CD4-positive, alpha-beta T cell treated with Interleukin-17A for 1 hour (primary cell): ENCODE data around the gene INHBB.
"Not testable (repeated sequence)": the region's sequence is repeated elsewhere in the genome, so short reads cannot be mapped to it uniquely, and the experiment has no call there.

Experiments
- DNase-seq: peaks from one replicate; pipeline ENCODE4 v3.0.0-alpha.2; 2020

The INHBB gene

DNA sequence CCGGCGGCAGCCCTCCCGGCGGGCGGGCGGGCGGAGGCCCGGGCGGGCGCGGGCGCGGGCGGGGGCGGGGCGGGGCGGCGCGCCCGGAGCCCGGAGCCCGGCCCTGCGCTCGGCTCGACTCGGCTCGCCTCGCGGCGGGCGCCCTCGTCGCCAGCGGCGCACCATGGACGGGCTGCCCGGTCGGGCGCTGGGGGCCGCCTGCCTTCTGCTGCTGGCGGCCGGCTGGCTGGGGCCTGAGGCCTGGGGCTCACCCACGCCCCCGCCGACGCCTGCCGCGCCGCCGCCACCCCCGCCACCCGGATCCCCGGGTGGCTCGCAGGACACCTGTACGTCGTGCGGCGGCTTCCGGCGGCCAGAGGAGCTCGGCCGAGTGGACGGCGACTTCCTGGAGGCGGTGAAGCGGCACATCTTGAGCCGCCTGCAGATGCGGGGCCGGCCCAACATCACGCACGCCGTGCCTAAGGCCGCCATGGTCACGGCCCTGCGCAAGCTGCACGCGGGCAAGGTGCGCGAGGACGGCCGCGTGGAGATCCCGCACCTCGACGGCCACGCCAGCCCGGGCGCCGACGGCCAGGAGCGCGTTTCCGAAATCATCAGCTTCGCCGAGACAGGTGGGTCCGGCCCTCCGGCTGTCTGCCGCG lies at the start of gene INHBB:
Gene INHBB, plus strand, starts transcription at position 111 of the 641 bp plus-strand sequence. Its CDS starts 53 bp downstream, at position 164.
- no peak for DNase-seq

DNA sequence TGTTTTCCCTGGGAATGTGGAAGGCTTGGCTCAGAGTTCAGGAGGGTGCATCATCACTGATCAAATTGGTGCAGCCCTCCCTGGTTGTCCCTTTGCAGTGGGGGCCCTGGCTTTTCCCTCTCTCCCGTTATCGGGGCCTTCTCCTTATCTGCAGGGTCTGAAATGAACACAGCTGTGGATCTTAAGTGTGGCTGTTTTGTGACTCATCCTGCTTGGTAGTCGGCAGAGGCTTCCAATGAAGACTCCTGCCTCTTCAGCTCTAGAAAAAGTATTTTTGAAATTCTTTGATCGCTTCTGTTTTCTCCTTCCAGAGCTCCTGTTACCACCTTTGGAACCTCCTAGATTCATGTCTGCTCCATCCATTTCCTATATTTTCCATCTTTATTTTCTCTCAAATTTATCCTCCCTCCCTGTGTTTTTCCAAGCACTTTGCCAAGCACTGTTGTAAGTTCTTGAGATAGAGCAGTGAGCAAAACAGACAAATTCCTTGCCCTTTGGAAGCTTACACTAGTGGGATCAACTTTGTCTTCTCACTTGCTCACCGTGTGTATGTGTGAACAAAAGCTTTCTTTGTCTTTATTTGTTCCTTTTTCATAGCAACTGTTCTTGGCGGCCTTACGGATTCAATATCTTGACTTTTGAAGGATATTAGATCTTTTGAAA lies 47.6 kb upstream of the INHBB start:
- DNase-seq: no peak

DNA sequence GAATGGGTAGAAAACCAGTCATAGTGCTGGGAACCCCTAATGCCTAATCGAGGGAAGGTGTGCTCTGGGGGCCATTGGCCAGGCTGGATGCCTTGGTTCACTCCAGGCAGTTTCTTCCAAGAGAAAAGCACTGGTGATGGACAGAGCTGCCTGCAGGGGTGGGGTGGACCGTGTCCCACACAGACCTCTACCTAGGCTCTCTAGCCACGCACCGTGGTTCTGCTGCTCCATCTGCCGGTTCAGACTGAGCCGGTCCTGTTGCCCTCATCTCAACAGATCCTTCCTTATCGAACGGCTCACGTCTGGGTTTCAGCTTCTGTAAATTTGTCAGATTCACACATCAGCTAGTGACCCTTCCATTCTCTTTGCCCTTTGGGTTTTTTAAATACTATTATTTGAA lies 46.9 kb upstream of the INHBB start:
- no peak for DNase-seq

DNA sequence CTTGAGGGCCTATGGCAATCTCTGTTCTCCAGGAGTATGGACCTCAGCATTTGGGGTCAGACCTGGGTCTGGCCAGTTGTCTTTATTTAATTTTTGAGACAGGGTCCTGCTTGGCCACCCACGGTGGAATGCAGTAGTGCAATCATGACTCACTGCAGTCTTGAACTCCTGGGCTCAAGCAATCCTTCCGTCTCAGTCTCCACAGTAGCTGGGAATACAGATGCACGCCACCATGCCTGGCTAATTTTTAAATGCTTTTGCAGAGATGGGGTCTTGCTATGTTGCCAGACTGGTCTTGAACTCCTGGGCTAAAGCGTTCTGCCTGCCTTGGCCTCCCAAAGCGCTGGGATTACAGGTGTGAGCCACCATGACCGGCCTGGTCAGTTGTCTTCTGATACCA lies 46.4 kb upstream of the INHBB start:
- DNase-seq: no peak

DNA sequence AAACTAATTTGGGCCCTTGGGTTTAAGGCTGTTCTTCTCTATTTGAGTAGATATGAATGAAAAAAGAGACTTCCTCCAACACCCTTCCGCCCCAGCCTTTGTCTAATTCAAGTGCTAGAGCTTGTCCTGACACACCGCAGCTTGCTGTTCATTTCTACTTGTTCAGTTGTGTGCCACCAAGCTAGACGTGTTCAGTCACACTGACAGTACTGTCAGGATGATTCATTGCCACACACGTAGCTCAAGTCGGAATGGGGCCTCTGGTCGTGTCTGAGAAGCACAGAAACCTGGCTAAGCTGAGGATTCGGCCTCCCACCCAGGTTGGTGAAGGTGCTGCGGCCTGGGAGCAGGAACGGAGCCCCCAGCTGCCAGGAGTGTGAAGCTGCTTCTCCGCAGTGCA lies 45.6 kb upstream of the INHBB start:
- no peak for DNase-seq

DNA sequence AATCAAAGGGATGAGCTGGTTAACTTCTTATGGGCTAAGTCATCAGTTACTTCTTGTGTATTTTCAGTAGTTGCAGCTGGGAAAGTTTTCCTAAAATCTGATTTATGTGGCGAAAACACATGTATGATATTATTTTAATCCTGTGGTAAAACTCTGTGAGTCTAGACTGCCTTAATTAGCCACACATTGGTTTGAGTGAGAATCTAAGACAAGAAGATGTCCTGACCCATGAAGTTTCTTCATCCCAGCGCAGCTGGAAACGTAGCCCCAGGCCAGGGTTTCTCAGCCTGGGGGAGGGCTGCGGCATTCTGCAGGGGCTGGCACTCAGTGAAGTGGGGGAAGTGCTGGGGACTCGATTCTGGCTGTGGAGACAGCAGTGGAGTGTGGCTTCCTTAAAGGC lies 44.7 kb upstream of the INHBB start:
- no peak for DNase-seq

DNA sequence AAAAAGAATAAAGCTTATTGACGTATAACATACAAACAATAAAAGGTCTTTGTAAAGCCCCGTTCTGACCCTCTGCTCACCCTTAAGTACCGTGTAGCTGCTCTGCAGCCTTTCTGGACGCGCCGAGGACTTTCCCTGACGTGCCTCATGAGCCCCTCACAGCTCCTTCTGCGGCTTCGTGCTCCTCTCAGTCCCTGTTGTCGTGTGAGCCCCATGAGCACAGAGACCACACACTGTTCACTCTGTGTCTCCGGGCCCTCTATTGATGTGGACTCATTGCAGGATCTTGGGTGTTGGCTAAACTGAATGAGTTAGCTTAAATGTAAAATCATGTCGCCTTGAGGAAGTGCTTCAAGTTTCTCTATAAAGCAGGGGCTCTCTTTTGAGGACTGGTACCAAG lies 43.6 kb upstream of the INHBB start:
- no peak for DNase-seq

DNA sequence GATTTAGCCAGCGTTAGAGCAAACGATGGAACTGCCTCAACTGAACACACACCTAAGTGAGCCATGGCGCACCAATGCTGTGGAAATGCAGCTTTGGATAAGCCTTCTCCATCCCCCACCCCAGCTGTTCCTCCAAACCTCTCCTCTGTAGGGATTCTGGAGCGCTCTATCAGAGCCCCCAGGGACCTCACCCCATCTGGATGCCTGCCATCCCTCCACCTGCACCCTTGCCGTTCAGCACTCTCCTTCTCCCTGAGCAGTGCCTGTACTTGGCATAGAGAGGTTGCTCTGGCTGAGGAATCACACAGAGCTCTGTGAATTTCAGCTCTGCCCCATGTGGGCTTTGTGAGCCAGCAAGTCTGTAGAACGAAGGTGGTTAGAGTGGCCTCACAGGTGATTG lies 42.8 kb upstream of the INHBB start:
- no peak for DNase-seq

DNA sequence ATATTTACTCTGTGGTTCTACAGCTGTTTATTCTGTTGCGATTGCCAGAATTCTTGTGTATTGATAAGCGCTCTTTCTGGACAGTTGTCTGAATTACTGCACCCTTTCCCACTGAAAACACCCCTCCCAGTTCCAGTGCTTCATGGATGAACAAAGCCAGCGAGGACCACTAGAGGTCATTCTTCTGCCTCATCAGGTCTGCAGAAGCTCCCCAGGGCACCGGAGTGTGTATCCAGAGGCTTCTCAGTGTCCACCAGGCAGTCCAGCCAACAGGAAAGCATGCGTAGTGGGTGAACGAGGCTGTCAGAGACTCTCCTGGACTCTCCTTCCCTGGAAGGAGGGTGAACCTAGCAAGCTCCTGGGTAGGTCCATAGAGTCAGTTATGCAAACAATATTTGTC lies 40.6 kb upstream of the INHBB start:
- no peak for DNase-seq

DNA sequence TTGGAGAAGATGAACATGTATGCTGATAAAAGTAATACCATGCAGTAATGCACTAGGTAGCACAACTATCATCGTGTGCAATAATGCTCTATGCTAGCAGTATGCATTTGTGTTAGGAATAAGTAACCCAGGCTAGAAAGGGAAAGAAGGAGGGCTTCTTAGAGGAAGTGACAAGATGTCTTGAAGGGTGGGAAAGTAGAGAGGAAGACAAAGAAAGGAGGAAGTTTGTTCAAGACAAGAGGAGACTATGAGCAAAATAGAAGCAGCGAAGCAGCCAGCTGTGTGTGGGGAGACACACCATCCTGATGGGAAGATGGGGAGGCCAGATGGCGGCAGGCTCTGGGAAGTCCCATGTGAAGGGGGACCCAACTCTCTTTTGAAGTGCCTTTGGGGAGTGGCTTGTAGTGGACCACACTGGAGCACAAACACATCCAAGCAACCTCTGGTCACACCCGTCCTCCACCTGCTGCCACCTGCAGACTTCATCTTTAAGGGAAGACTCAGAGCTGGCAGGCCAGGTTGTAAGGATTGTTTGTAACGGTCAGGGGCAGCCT lies 39.9 kb upstream of the INHBB start:
- DNase-seq: no peak

DNA sequence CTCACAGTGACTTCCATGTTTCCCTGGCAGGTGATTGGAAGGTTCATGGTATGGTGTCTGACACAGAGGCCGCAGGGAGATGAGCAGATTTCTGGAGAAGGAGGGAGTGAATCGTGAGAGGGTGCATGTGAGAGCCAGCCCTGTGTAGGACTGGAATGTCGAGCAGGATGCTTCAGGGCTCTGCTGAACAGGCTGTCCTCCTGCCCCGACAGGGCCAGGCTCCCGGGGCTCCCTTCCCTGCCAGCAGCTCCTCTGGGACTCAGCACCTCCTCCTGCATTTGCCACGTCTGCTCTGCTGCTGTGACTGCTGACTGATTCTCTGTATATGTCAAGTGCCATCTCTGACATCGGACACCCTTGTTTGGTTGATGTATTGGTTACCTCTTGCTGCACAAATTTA lies 38.5 kb upstream of the INHBB start:
- no peak for DNase-seq

DNA sequence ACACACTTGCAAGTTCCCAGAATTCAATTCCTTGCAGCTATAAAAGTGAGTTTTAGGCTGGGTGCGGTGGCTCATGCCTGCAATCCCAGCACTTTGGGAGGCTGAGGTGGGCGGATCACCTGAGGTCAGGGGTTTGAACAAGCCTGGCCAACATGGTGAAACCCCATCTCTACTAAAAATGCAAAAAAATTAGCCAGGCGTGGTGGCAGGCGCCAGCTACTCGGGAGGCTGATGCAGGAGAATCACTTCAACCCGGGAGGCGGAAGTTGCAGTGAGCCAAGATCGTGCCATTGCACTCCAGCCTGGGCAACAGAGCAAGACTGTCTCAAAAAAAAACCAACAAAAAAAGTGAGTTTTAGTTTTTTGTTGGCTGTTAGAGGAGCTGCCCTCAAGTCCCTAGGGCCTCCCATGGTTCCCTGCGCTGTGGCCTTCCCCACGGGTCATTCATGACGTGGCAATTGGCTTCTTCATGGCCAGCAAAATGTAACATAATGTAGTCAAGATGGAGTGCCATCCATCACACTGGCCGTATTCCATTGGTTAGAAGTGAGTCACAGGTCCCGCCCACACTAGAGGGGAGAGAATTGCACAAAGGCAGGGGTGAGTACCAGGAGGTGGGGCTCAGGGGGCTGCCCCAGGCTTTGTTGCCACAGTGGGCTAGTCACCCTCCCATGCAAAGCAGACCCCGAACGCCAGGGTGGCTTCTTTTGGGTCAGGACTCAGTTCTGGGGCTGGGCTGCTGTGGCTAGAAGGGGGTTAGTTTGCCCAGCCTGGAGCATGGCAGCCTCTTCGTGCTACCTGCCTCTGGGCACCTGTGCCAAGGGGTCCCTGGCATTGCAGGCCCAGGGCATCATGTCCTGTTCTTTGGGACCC lies 37.7 kb upstream of the INHBB start:
- DNase-seq: no peak

DNA sequence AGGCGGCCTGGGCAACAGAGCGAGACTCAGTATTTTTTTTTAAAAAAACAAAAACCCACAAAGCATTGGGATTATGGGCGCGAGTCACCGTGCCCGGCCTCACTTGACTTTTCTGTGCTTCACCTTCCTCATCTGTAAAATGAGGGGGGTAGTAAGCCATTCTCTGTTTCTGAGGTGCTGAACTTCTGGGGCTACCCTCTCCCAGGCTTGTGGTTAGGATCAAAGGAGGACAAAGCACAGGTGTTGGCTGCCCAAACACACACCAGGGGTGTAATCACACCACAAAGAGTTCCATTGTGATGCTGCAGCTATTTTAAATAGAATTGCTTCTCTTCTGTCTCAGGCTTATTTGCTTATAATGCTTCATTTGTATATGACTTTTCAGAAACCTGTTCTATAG lies 35.8 kb upstream of the INHBB start:
- DNase-seq: no peak

DNA sequence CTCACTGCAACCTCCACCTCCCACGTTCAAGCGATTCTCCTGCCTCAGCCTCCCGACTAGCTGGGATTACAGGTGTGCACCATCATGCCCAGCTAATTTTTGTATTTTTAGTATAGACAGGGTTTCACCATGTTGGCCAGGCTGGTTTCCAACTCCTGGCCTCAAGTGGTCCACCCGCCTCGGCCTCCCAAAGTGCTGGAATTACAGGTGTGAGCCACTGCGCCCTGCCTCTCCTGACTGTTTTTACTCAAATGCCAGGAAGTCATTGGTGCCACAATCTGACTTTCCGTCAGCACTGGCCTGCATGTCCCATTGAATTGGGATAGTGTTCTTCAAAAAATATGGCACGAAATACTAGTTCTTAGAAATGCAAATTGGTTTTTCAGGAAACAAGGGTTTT lies 35.1 kb upstream of the INHBB start:
- DNase-seq: not testable (repeated sequence)

DNA sequence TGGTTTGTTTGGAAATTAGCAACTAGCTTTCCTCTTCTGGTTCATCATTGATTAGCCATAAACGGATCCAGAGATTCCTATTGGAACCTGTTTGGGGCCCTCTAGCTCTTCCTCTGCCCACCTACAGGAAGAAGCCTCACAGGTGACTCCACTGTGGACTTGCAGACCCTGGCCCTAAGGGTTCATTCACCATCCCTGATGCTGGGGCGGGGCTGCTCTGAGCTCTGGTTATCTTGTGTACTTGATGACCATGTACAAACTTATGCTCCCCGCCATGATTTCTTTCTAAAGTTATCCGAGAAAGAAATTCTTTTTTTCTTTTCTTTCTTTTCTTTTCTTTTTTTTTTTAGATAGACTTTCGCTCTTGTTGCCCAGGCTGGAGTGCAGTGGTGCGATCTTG lies 33.9 kb upstream of the INHBB start:
- DNase-seq: no peak

DNA sequence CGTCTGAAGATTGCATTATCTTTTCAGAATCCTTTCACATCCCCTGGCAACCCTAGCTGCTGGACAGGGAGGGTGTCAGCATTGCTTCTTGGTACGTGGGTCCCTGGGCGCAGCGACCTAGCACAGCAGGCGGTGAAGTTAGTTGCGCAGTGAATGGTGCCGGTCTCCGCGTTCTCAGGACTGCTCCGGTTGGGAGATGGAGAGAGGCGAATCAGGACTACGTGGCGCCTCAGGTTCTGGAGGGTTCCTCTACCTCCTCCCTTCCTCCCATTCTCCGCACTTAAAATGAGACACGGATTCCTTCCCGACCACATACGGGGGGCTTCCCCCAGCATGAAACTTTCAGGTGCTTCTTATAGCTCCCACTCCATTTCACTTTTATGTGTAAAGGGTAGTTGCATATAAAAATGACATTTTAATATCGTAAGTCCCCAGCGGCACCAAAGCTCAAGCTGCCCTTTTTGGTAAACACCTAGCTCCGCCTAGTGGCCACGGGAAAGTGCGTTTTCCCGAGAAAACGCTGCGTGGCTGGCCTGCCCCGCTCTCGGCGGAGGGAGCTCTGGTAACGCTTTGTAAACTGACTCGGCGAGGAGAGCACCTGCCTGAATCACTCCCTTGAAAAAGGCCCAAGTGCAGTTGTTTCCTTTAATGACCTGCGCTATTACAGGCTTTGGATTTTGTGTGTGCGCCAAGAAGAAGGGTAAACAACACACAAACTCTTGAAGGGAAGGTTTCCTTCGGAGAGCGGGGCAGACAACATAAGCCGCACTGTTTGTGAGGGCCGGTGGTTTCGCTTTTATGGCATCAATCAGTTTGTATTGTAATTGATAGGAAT lies 32.9 kb upstream of the INHBB start:
- DNase-seq: peak; percentile 71

DNA sequence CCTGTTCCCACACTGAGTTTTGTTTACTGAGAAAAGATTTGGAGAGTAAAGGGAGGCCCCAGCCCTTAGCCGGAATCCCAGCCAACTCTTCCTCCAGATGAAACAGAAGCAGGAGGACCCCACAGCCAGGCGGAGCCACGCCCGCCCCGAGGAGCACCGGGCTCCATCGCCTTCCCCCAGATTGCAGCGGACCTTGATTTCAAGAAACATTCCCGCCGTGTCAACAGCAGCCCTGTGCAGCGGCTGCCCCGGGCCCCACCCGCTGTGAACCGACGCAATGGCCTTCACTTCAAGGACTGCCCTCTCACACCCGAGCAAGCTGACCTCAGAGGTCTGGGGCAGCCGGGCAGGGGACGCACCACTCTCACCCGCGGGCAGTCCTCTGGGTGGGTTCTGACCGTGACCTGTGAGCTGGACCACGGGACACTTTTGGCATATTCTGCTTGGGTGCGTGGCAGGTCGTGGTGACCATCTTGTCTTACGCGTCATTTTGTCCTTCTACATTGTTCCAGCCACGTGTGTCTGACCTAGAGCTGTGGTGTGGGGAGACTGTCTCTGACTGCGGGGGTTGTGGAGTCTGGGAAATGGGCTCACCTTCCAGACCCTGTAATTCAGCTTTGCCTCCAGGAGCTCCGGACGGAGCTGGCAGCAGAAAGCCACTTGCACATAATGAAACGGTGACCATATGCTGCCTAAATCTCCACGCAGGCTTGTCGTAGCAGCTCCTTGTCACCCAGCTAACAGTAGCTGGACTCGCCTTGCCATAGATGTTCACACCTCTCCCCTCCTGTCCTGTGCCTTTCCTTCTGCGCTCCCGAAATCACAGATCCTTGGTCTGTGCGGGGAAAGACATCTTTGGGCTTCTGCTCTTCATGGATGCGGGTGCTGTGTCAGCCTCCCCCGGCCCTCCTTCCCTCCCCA lies 32.0 kb upstream of the INHBB start:
- no peak for DNase-seq

DNA sequence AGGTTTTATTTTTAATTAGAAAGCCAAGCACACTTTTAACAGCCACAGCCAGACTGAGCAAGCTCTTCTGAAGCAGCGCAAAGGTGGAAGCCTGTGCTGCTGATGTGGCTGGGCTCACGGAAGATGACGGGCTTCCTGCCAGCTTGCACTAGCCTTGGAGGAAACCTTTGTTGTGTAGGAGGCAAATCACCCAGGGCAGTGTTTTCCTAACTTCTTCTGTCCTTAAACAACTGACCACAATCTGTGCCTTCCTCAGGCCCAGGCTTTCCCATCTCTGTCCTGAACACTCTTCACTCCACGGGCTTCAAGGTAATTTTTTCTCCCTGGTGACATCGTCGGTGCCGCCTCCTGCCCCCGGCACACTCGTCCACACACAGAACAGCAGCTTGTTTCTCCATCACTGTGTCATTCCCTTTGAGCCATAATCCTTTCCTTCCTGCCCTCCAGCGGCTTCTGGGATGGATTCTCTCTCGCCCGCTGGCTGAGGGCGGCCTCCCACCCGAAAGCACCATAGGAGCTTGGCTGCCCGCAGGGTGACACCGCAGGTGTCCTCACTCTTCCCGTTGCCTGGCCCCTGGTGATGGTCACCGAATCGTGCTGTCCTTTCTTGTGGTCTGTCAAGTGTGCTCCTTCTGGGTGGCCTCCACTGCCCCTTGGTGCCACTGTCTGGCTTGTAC lies 31.1 kb upstream of the INHBB start:
- DNase-seq: peak; percentile 12

DNA sequence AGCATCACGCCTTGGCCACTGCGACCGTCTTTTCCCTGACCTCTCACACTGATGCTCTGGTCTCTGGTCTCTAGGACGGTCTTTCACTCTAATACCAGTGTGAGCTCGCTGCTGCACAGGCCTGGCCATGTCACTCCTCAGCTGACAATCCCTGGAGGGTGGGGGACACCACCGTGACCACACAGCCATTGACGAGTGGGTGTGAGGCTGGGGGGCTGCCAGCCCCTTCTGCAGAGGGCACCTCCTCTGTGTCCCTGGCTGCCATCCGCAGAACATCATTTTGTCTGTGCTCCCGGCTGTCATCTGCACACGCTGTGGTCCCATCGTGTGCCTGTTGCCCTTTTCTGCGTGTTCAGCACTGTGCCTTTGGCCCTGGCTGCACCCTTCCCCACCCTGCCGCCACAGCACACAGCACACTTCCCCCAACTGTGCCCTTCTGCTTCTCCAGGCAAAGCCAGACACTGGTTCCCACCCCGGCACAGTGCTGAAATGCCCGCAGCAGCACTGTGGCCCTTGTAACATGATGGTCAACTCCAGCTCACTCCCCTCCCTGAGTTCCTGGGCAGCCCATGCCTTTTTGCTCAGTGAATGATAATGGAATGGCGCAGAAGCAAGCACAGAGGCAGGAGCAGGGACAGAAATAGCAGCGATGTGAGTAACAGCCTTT lies 30.4 kb upstream of the INHBB start:
- DNase-seq: no peak

DNA sequence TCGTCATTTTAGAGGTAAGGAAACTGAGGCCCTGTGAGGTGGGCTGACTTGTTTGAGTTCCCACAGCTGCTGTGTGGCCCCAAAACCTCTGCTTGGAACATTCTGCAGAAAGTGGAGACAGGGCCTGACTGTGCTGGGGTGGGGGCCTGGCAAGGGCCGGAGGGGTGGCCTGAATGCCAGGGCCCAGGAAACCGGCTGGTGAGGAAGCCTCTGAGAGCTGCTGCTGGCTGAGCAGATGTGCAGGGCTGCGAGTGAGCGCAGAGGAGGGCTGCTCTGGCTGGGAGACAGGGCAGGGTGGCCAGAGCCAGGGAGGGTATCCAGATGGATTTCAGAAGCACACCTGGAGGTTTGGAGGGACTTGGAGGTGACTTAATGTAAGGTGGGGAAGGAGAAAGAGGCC lies 29.9 kb upstream of the INHBB start:
- DNase-seq: no peak
